Vagina (tissue), 2 donors: ENCODE measurements around the gene S100A12.

Source experiments
- CTCF ChIP-seq, 3 experiments: fragments of 450-650 bp in 2 of 3; fragments of 200-600 bp in 1 of 3; sonication (generic) in 1 of 3; IDR thresholded peaks; one replicate each; pipeline ENCODE4 v1.5.1; 2017 to 2019; ENCODE audit warnings: antibody characterized with exemption in 3 of 3, mild to moderate bottlenecking in 2 of 3, moderate library complexity in 2 of 3
- POLR2AphosphoS5 ChIP-seq, 2 donors: sonication (generic); formaldehyde crosslinking; IDR thresholded peaks; one replicate each; pipeline ENCODE4 v1.9.0; 2017; ENCODE audit warnings: antibody characterized with exemption in 2 of 2, mild to moderate bottlenecking in 2 of 2, low read depth in 1 of 2; ENCODE audit not compliant: insufficient read depth in 1 of 2

GRCh38 chr1:153356392-153357075, 18.9 kb downstream of the S100A12 start:
- no peak for TF ChIP-seq CTCF (IDR thresholded peaks at IDR 0.05)
- TF ChIP-seq POLR2AphosphoS5 (IDR thresholded peaks at IDR 0.05; ENCODE audit: insufficient read depth in 1 of 2, low read depth in 1 of 2), result no peak
